Stimulated activated CD8-positive, alpha-beta memory T cell treated with anti-CD3 and anti-CD28 coated beads, Interleukin-7, amount 100 ng/mL, for 24 hours (primary cell): ENCODE measurements around the gene LAMC1.

Experiments used
- DNase-seq: peaks from one replicate; pipeline ENCODE4 v3.0.0-alpha.2; 2020; ENCODE audit warnings: low read depth

Gene LAMC1

GRCh38 chr1:183080406-183080805, 57.2 kb downstream of the LAMC1 start:
- DNase-seq, result no peak

DNA sequence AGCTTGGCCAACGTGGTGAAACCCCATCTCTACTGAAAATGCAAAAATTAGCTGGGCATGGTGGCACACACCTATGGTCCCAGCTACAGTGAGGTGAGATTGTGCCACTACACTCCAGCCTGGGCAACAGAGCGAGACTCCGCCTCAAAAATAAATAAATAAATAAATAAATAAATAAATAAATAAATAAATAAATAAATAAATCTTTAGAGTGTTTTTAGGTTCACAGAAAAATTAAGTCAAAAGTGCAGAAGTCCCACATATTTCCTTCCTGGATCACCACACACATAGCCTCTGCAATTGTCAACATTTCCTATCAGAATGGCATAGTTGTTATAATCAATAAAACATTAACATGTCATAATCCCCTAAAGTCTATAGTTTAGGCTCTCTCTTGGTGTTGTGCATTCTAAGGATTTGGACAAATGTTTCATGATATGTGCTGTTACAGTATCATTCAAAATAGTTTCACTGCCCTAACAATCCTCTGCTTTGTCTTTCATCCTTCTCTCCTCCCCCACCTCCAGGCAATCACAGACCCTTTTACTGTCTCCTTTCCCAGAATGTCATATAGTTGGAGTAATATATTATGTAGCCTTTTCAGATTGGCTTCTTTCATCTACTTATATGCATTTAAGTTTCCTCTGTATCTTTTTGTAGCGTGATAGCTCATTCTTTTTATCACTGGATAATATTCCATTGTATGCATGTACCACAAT, 58.3 kb downstream of the LAMC1 start:
- DNase-seq, result no peak

GRCh38 chr1:183082650-183083049, 59.4 kb downstream of the LAMC1 start:
- DNase-seq, result no peak

- DNase-seq, result no peak
Measured at GRCh38 chr1:183087001-183087400, 63.8 kb downstream of the LAMC1 start.

- DNase-seq, result no peak
Measured at GRCh38 chr1:183089025-183089639, 65.9 kb downstream of the LAMC1 start.

DNA sequence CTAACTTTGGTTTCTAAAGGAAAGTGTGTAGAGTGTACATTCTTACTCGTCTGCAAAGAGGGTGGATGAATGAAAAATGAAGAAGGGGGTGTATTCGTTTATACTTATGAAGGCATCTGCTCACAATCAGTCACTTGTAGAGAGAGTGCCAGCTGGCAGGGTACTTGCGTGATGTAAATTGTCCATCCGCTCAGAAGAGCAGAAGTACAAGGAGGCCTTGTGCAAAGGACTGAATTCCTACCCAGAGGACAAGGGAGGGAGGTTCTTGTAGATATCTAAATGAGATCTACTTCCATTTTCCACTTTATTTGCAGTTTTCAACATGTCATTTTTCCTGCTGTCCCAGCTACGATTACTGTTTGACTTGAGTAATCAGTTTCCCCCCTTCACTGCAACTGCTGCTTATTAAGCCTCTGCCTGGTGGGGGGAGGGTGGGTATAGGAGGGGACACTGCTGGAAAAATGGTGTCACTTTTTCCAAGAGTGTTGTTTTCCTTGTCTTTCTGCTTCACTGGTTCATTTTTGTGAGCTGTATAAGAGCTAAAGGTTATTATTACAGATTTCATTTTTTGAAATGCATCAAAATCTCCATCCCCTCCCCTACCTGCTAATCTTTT, 67.3 kb downstream of the LAMC1 start:
- DNase-seq, result no peak

- DNase-seq, result no peak
Measured at GRCh38 chr1:183091181-183091580, 68.0 kb downstream of the LAMC1 start.

GRCh38 chr1:183092350-183092749, 69.1 kb downstream of the LAMC1 start:
- DNase-seq, result no peak

- no peak for DNase-seq
Measured at GRCh38 chr1:183093066-183093668, 69.9 kb downstream of the LAMC1 start.

GRCh38 chr1:183093786-183094298, 70.6 kb downstream of the LAMC1 start:
- DNase-seq, result no peak

- no peak for DNase-seq
Measured at GRCh38 chr1:183094351-183094750, 71.1 kb downstream of the LAMC1 start.

DNA sequence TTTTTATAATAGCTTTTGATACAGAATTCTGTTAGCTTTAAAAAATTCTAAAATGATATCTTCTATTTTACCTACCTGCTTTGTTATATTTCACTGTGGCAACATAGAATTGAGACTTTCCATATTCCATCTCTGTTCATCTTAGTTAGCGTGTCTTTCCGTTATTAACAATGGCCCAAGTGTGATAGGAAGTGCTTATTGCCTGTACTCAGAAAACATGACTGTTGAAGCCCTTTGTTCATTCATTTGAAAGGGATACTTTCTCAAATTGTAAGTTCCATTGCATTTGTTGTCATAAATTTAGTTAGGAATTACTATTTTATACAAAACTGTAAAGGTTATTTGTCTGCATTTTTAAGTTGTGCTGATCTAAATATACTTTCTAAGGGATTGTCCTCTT, 73.1 kb downstream of the LAMC1 start:
- DNase-seq, result no peak

- DNase-seq, result no peak
Measured at GRCh38 chr1:183096894-183097293, 73.7 kb downstream of the LAMC1 start.

- no peak for DNase-seq
Measured at GRCh38 chr1:183097438-183098051, 74.3 kb downstream of the LAMC1 start.

- DNase-seq, result no peak
Measured at GRCh38 chr1:183098317-183098716, 75.1 kb downstream of the LAMC1 start.

DNA sequence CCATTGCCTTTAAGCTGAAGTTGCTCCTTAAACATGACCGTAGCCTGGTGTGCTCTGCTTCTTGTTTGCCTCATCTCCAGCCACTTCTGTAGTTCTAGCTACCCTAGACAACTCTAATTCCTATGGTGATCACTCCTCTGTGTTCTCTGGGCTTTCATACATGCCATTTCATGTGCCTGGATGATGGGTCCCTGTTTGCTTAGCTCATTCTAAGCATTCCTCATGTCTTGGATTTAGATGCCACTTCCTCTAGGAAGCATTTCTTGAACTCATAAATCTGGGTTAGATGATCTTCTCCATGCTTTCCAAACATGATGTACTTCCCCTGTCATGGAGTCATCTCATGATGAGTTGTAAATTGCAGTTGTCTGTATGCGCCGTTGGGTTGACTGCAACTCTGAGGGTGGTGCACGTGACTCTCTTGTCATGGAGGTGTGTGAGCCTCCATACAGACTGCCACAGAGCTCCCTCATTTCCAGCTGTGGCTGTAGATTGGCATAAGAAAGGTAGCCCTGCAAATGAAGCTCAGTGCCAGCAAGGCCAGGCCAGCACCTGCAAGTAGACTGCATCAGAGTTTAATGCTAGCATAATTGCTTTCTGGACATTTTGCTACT, 77.2 kb downstream of the LAMC1 start:
- DNase-seq, result no peak

DNA sequence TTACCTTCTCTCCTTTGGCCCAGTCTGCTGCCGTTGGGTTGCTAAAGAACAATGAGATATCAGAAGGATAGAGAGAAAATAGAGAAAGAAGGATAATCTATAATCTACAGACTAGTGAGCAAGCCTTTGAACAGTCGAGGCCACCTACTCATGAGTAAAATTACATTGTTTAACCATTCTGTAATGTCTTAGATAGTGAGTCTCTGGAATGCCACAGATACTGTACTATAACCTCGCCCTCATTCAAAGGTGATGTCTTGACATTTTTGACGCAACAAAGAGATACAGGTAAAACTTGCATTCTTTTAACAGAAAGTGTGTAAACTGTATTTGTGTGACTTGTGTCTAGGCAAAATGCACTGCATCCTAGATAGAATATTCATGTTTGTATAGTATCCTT, 77.9 kb downstream of the LAMC1 start:
- DNase-seq, result no peak

GRCh38 chr1:183101841-183102276, 78.6 kb downstream of the LAMC1 start:
- DNase-seq, result no peak

GRCh38 chr1:183103147-183103546, 79.9 kb downstream of the LAMC1 start:
- no peak for DNase-seq

GRCh38 chr1:183103577-183103976, 80.4 kb downstream of the LAMC1 start:
- no peak for DNase-seq

DNA sequence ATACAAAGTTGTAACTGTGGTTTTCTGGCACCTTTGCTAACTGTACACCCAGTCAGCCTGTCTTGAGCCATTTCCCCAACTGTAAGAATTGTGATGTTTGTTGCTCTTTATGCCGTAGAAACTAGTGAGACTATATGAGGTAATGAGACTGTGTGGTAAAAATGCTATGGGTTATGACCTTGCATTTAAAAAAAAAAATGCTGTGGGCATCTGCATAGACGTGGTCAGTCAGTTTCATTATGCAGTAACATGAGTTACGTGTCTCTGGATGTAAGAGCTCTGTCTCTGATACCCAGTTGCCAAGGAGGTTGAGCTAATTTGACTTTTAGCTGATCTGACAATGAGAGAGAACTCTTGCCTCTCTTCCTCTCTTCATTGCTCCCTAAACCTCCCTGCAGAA, 82.2 kb downstream of the LAMC1 start:
- no peak for DNase-seq

DNA sequence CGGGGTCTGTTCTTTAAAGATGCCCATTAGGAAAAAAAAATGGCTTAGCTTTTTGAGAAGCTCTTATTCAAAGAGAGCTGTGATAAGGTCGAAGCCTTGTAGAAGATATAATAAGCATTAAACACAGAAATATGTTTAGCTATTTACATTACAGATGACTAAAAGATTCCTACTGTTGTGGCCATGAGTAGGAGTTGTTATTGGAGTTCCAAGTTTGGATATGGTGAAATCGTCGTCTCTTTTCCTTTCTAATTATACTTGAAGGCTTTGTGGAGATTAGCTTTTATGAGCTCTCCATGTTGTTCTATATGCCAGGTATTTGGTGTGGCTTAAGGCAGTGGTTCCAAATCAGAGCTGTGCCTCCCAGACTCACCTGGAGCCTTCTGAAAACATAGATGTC, 82.9 kb downstream of the LAMC1 start:
- DNase-seq, result no peak
